Lower lobe of right lung (tissue), 2 donors: ENCODE measurements around the gene FBXO3. TPM values are rescaled to one million over a fixed set of nuclear protein-coding genes. Genes with fewer than 3 reads are reported as not detected.

Experiments
- ATAC-seq, 2 donors: fragments of 200-7000 bp; cut with Tn5 transposase; one replicate each; pipeline ENCODE4 v1.9.1; 2020 to 2022; ENCODE audit warnings: mild to moderate bottlenecking in 2 of 2, moderate library complexity in 2 of 2
- DNase-seq: peaks from one replicate; pipeline ENCODE4 v3.0.0-alpha.2; 2020
- H3K27ac ChIP-seq: fragments of 200-600 bp; one replicate; pipeline ENCODE4 v1.8.0; 2022
- H3K27me3 ChIP-seq: fragments of 200-600 bp; one replicate; pipeline ENCODE4 v1.8.0; 2022; ENCODE audit warnings: low read depth
- H3K36me3 ChIP-seq: fragments of 200-600 bp; one replicate; pipeline ENCODE4 v1.8.0; 2022; ENCODE audit warnings: mild to moderate bottlenecking
- H3K4me1 ChIP-seq: fragments of 200-600 bp; one replicate; pipeline ENCODE4 v1.8.0; 2022
- H3K4me3 ChIP-seq: fragments of 200-600 bp; one replicate; pipeline ENCODE4 v1.8.0; 2022; ENCODE audit warnings: mild to moderate bottlenecking
- H3K9me3 ChIP-seq: fragments of 200-600 bp; one replicate; pipeline ENCODE4 v1.8.0; 2022
- CTCF ChIP-seq: fragments of 200-600 bp; IDR thresholded peaks from one replicate; pipeline ENCODE4 v1.8.0; 2022; ENCODE audit warnings: antibody characterized with exemption, mild to moderate bottlenecking
- intact Hi-C: fragments of 100-400 bp; cut with DNase I; formaldehyde crosslinking; loops from one replicate; pipeline ENCODE4 v1.11.0; 2022
- total RNA-seq: library from RNA; stranded (reverse); fragmentation: NEBNext Ultra II Directional; extraction: Animal tissue kit (Norgen Biotek cat#: 25700); gene quantifications from one replicate; pipeline ENCODE4 v1.2.1, GENCODE V29; 2021
- donor health status: DM: no; HTN: yes; CAD: no; lungs with severe emphysema.

Gene FBXO3
- total RNA-seq, 1 donor from 2014 or later: 32.6 TPM

GRCh38 chr11:33741806-33742205 is 32.5 kb downstream of the FBXO3 start:
- Histone ChIP-seq H3K4me3 (no peak overlapping the region), H3K9me3 (no peaks in the 10 kb centered on the region), H3K4me1 (peaks cover 1% of the 10 kb centered on the region), H3K27ac (no peak overlapping the region), H3K36me3 (peaks cover 25% of the 10 kb centered on the region), H3K27me3 (no peaks in the 10 kb centered on the region)
- DNase-seq: no peak
- intact Hi-C loops: no loop called here
- no peak for TF ChIP-seq CTCF
- no peak for ATAC-seq

- ATAC-seq (no peak), DNase-seq (no peak)
- peaks cover 12% of the 10 kb centered on the region for H3K36me3 ChIP-seq
- H3K4me3 ChIP-seq: no peak overlapping the region
- no peaks in the 10 kb centered on the region for H3K9me3 ChIP-seq
- H3K27me3 ChIP-seq: no peaks in the 10 kb centered on the region
- H3K4me1 ChIP-seq: peaks cover 28% of the 10 kb centered on the region
- TF ChIP-seq CTCF: no peak
- peak overlapping the region; percentile 31 for H3K27ac ChIP-seq
- intact Hi-C loops: no loop called here
Measured at GRCh38 chr11:33737362-33737821, 36.9 kb downstream of the FBXO3 start.

- peak; percentile 96 to 97 for ATAC-seq
- Histone ChIP-seq H3K4me1 (peaks cover 39% of the 10 kb centered on the region), H3K4me3 (peak within 1 kb of the TSS; percentile 98), H3K36me3 (peaks cover 14% of the 10 kb centered on the region), H3K9me3 (no peaks in the 10 kb centered on the region), H3K27ac (peak within 1 kb of the TSS; percentile 97), H3K27me3 (no peaks in the 10 kb centered on the region)
- intact Hi-C loops: no loop called here
- DNase-seq: peak; percentile 98
- TF ChIP-seq CTCF: no peak
Measured at GRCh38 chr11:33736148-33736812, 38.0 kb downstream of the FBXO3 start, which contains the start of gene CD59. TSS of gene CD59 (minus strand) at chr11:33736423. CDS start at chr11:33722445, 13,978 bp downstream.

GRCh38 chr11:33735271-33736147 is 38.8 kb downstream of the FBXO3 start:
- peaks cover 47% of the 10 kb centered on the region for H3K4me1 ChIP-seq
- intact Hi-C loops: no loop called here
- no peak for TF ChIP-seq CTCF
- DNase-seq: peak; percentile 71
- peak; percentile 33 to 54 for ATAC-seq
- peak overlapping the region; percentile 98 for H3K4me3 ChIP-seq
- H3K9me3 ChIP-seq: no peaks in the 10 kb centered on the region
- peaks cover 14% of the 10 kb centered on the region for H3K36me3 ChIP-seq
- H3K27ac ChIP-seq: peak overlapping the region; percentile 97
- no peaks in the 10 kb centered on the region for H3K27me3 ChIP-seq

GRCh38 chr11:33734441-33735270 is 39.7 kb downstream of the FBXO3 start:
- Histone ChIP-seq H3K4me3 (peak overlapping the region; percentile 98), H3K27ac (peak overlapping the region; percentile 97), H3K27me3 (no peaks in the 10 kb centered on the region), H3K36me3 (peaks cover 14% of the 10 kb centered on the region), H3K4me1 (peaks cover 55% of the 10 kb centered on the region), H3K9me3 (no peaks in the 10 kb centered on the region)
- no peak for TF ChIP-seq CTCF
- intact Hi-C loops: no loop called here
- DNase-seq: peak; percentile 69
- ATAC-seq: peak; percentile 62 to 63
